Measurements from ENCODE around the gene ECT2.
"Not testable (repeated sequence)": the region's sequence is repeated elsewhere in the genome, so short reads cannot be mapped to it uniquely, and the experiment has no call there.

Gene ECT2

GRCh38 chr3:172853921-172854666, 103.6 kb downstream of the ECT2 start:
- ChIA-PET CTCF (no interaction called here), POLR2A (no interaction called here)
- no peak for DNase-seq (ENCODE audit: extremely low spot score)
- TF ChIP-seq LEF1 (IDR thresholded peaks at IDR 0.05; ENCODE audit: borderline replicate concordance): no peak
- TF ChIP-seq BHLHE40 (IDR thresholded peaks at IDR 0.05; ENCODE audit: borderline replicate concordance): no peak
- TF ChIP-seq CTBP1 (IDR thresholded peaks at IDR 0.05; ENCODE audit: borderline replicate concordance): no peak
- TF ChIP-seq HDGF (IDR thresholded peaks at IDR 0.05; ENCODE audit: borderline replicate concordance): no peak
- no peak for TF ChIP-seq FOXA1 (IDR thresholded peaks at IDR 0.05)
- no peak for TF ChIP-seq SP1 (IDR thresholded peaks at IDR 0.05)
- no peak for TF ChIP-seq L3MBTL2 (conservative IDR thresholded peaks at IDR 0.05)
- TF ChIP-seq ZNF384 (IDR thresholded peaks at IDR 0.05): no peak
- TF ChIP-seq SUZ12 (IDR thresholded peaks at IDR 0.05): no peak
- TF ChIP-seq ARNT (IDR thresholded peaks at IDR 0.05): no peak
- no peak for TF ChIP-seq TARDBP (IDR thresholded peaks at IDR 0.05)
- TF ChIP-seq PKNOX1 (IDR thresholded peaks at IDR 0.05): no peak
- TF ChIP-seq FOXM1 (IDR thresholded peaks at IDR 0.05; ENCODE audit: borderline replicate concordance): no peak
- no peak for TF ChIP-seq FOXK2 (IDR thresholded peaks at IDR 0.05)
- TF ChIP-seq NFRKB (IDR thresholded peaks at IDR 0.05): no peak
- no peak for TF ChIP-seq ELF4 (IDR thresholded peaks at IDR 0.05)

DNA sequence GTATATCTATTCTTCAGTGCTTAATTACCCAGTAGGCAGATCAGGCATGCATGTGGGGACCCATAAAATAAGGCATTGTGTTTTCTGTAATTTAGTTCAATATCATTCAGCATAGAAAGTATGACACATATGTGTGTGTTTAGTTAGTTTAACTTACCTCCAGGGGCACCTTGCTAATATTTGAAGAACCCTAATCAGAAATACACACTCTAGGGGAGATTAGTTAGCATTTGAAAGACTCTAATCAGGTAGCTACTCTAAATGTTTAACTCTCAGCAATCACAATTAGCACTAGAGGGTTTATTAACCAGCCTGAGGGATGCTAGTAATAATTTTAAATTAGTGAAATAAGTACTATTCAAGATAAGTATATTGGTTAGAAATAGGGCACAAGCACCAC, 104.5 kb downstream of the ECT2 start:
- TF ChIP-seq L3MBTL2 (conservative IDR thresholded peaks at IDR 0.05): no peak
- no peak for TF ChIP-seq PKNOX1 (IDR thresholded peaks at IDR 0.05)
- TF ChIP-seq LEF1 (IDR thresholded peaks at IDR 0.05; ENCODE audit: borderline replicate concordance): no peak
- no peak for TF ChIP-seq BHLHE40 (IDR thresholded peaks at IDR 0.05; ENCODE audit: borderline replicate concordance)
- no peak for TF ChIP-seq HDGF (IDR thresholded peaks at IDR 0.05; ENCODE audit: borderline replicate concordance)
- TF ChIP-seq ZNF384 (IDR thresholded peaks at IDR 0.05): no peak
- no peak for TF ChIP-seq CTBP1 (IDR thresholded peaks at IDR 0.05; ENCODE audit: borderline replicate concordance)
- TF ChIP-seq TARDBP (IDR thresholded peaks at IDR 0.05): no peak
- TF ChIP-seq ARNT (IDR thresholded peaks at IDR 0.05): no peak
- TF ChIP-seq SP1 (IDR thresholded peaks at IDR 0.05): no peak
- no peak for TF ChIP-seq FOXK2 (IDR thresholded peaks at IDR 0.05)
- TF ChIP-seq SUZ12 (IDR thresholded peaks at IDR 0.05): no peak
- TF ChIP-seq FOXA1 (IDR thresholded peaks at IDR 0.05): no peak
- no peak for TF ChIP-seq FOXM1 (IDR thresholded peaks at IDR 0.05; ENCODE audit: borderline replicate concordance)
- no peak for TF ChIP-seq ELF4 (IDR thresholded peaks at IDR 0.05)
- ChIA-PET CTCF (no interaction called here), POLR2A (no interaction called here)
- no peak for DNase-seq (ENCODE audit: extremely low spot score)

GRCh38 chr3:172856795-172857742, 106.5 kb downstream of the ECT2 start:
- ChIA-PET CTCF (no interaction called here), POLR2A (no interaction called here)
- DNase-seq (ENCODE audit: extremely low spot score): peak; percentile 11
- TF ChIP-seq ELF4 (IDR thresholded peaks at IDR 0.05) (no peak), CTBP1 (IDR thresholded peaks at IDR 0.05; ENCODE audit: borderline replicate concordance) (no peak), BHLHE40 (IDR thresholded peaks at IDR 0.05; ENCODE audit: borderline replicate concordance) (no peak), SP1 (IDR thresholded peaks at IDR 0.05) (no peak), LEF1 (IDR thresholded peaks at IDR 0.05; ENCODE audit: borderline replicate concordance) (no peak)

- TF ChIP-seq FOXM1 (IDR thresholded peaks at IDR 0.05; ENCODE audit: borderline replicate concordance): no peak
- no peak for TF ChIP-seq TARDBP (IDR thresholded peaks at IDR 0.05)
- no peak for TF ChIP-seq BHLHE40 (IDR thresholded peaks at IDR 0.05; ENCODE audit: borderline replicate concordance)
- no peak for TF ChIP-seq FOXA1 (IDR thresholded peaks at IDR 0.05)
- no peak for DNase-seq (ENCODE audit: extremely low spot score)
- POLR2A ChIA-PET: no interaction called here
- CTCF ChIA-PET: no interaction called here
Observed at GRCh38 chr3:172859041-172859440, 108.5 kb downstream of the ECT2 start.

GRCh38 chr3:172866726-172867350, 116.3 kb downstream of the ECT2 start:
- POLR2A ChIA-PET: not testable (repeated sequence)

GRCh38 chr3:172868582-172869200, 118.2 kb downstream of the ECT2 start:
- ChIA-PET POLR2A (no interaction called here), CTCF (no interaction called here)
- no peak for TF ChIP-seq BHLHE40 (IDR thresholded peaks at IDR 0.05; ENCODE audit: borderline replicate concordance)
- no peak for TF ChIP-seq HDGF (IDR thresholded peaks at IDR 0.05; ENCODE audit: borderline replicate concordance)
- no peak for TF ChIP-seq FOXK2 (IDR thresholded peaks at IDR 0.05)
- no peak for TF ChIP-seq SUZ12 (IDR thresholded peaks at IDR 0.05)
- no peak for TF ChIP-seq LEF1 (IDR thresholded peaks at IDR 0.05; ENCODE audit: borderline replicate concordance)
- TF ChIP-seq NFRKB (IDR thresholded peaks at IDR 0.05): no peak
- TF ChIP-seq ARNT (IDR thresholded peaks at IDR 0.05): no peak
- TF ChIP-seq TARDBP (IDR thresholded peaks at IDR 0.05): no peak
- TF ChIP-seq L3MBTL2 (conservative IDR thresholded peaks at IDR 0.05): no peak
- no peak for TF ChIP-seq CTBP1 (IDR thresholded peaks at IDR 0.05; ENCODE audit: borderline replicate concordance)
- no peak for DNase-seq (ENCODE audit: extremely low spot score)

More at GRCh38 chr3:172866726-172867350, 116.3 kb downstream of the ECT2 start:
- CTCF ChIA-PET; DNase-seq (ENCODE audit: extremely low spot score): not testable (repeated sequence)

Measured in HEK293T (cell line).